GM19023 (cell line): ENCODE results near the gene CNTN5.

ENCODE experiments used
- ATAC-seq: cut with Tn5 transposase; IDR thresholded peaks from one replicate; pipeline ENCODE4 v1.9.1; 2021; ENCODE audit warnings: mild to moderate bottlenecking, moderate library complexity; ENCODE audit not compliant: unreplicated experiment

Gene CNTN5

GRCh38 chr11:100383357-100383865, 1362.7 kb downstream of the CNTN5 start:
- ATAC-seq, result no peak

- no peak for ATAC-seq
Observed at GRCh38 chr11:100396266-100396665, 1375.5 kb downstream of the CNTN5 start.

DNA sequence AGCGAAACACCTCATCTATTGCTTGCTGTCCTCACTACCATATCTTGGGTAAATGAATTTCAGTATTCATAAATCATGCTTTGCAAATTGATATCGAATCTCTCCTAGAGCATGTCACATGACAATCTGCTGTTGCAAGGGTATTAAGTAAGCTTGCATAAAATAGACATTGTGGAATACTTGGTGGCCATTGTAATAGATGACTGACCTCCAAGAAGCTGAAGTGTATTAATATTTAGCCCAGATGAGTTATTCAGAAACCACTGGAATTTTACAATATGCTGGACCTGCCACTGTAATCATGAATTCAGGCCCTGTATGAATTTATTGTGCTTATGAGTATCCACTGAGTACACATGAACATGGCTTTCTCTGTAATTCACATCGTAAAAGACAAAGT, 1376.7 kb downstream of the CNTN5 start:
- ATAC-seq, result no peak

GRCh38 chr11:100403816-100404215, 1383.1 kb downstream of the CNTN5 start:
- ATAC-seq, result no peak

- ATAC-seq, result no peak
Observed at GRCh38 chr11:100404907-100405306, 1384.2 kb downstream of the CNTN5 start.
